Small intestine (tissue), 16 donors: ENCODE data around the gene LRRC36. TPM values are rescaled to one million over a fixed set of nuclear protein-coding genes. Genes with fewer than 3 reads are reported as not detected.
A peak's percentile ranks its signal among the peaks of the same experiment; 100 is the strongest.

Source experiments
- DNase-seq, 2 donors: peaks; one replicate each; pipeline versions ENCODE4 v3.0.0 to v3.0.0-alpha.2; 2013
- FAIRE-seq: peaks from 2 replicates; lab custom pipeline; 2012; peaks lifted over from hg19 to GRCh38; lab: Jason Lieb, UNC
- H3K27ac ChIP-seq, 3 donors: one replicate each; pipeline ENCODE4 v1.5.1; 2013; ENCODE audit warnings: low read length in 2 of 3, mild to moderate bottlenecking in 2 of 3, control low read depth in 1 of 3, inconsistent platforms in 1 of 3, low read depth in 1 of 3, moderate library complexity in 1 of 3
- H3K27me3 ChIP-seq, 3 donors: one replicate each; pipeline ENCODE4 v1.6.1; 2013; ENCODE audit warnings: low read length in 3 of 3, inconsistent platforms in 1 of 3; ENCODE audit not compliant: control insufficient read depth in 3 of 3, insufficient read depth in 3 of 3
- H3K36me3 ChIP-seq, 3 donors: one replicate each; pipeline ENCODE4 v1.6.1; 2013; ENCODE audit warnings: low read length in 3 of 3, inconsistent platforms in 1 of 3, low read depth in 1 of 3, mild to moderate bottlenecking in 1 of 3, moderate library complexity in 1 of 3; ENCODE audit not compliant: control insufficient read depth in 3 of 3, insufficient read depth in 2 of 3
- H3K4me1 ChIP-seq, 3 donors: one replicate each; pipeline ENCODE4 v1.6.1; 2013; ENCODE audit warnings: low read length in 2 of 3, inconsistent platforms in 1 of 3, low read depth in 1 of 3, mild to moderate bottlenecking in 1 of 3, moderate library complexity in 1 of 3; ENCODE audit not compliant: control insufficient read depth in 3 of 3, insufficient read depth in 2 of 3
- H3K4me3 ChIP-seq, 3 donors: one replicate each; pipeline ENCODE4 v1.5.1; 2013; ENCODE audit warnings: low read length in 3 of 3, control low read depth in 1 of 3, inconsistent platforms in 1 of 3, low read depth in 1 of 3, mild to moderate bottlenecking in 1 of 3, moderate library complexity in 1 of 3
- H3K9me3 ChIP-seq, 2 donors: one replicate each; pipeline ENCODE4 v1.6.1; 2013; ENCODE audit warnings: low read depth in 1 of 2, low read length in 1 of 2; ENCODE audit not compliant: control insufficient read depth in 2 of 2, insufficient read depth in 1 of 2
- WGBS, 3 donors: extraction: QIAGEN DNeasy Blood & Tissue Kit; methylation state at CpG; one replicate each; pipeline ENCODE4 v1.1.7; 2013; 5-methylcytosine and 5-hydroxymethylcytosine counted together
- long read RNA-seq, 10 donors: transcript quantifications; one replicate each; lab custom pipeline, GENCODE V29; 2026
- polyA plus RNA-seq, 4 donors: library from polyadenylated mRNA; stranded (reverse) in 3 of 4; unstranded in 1 of 4; fragments of 200-250 nt in 3 of 4; fragments of 120-200 nt in 1 of 4; gene quantifications; one replicate each; pipeline versions ENCODE4 v1.2.1 to v1.2.3, GENCODE V29; 2013
- donor health status: healthy with polysubstance abuse.
- donor health status: control.
- donor health status: control.
- donor health status: Bipolar disorder and iron deficiency.
- donor health status: healthy.

Gene LRRC36, protein sequence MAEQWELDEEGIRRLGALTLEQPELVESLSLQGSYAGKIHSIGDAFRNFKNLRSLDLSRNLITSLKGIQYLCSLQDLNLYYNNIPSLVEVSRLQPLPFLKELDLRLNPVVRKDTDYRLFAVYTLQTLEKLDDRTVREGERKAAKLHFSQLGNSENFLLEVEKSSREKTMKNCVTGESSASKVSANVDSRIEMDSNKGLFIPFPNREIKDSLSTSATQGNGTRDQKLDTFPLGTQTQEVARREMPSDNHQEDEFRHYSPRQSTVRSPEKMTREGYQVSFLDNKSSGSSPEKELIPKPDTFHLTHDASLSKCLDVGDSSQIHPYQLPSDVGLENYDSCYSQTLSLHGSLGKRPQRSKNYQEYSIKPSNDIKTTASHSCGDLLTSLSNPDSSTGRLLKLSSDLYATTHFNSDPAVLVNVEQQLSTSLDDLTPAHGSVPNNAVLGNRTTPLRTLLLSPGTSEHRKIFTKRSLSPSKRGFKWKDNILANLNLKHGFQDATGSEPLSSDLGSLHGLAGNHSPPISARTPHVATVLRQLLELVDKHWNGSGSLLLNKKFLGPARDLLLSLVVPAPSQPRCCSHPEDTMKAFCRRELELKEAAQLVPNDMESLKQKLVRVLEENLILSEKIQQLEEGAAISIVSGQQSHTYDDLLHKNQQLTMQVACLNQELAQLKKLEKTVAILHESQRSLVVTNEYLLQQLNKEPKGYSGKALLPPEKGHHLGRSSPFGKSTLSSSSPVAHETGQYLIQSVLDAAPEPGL
- polyA plus RNA-seq = 1 to 10 TPM in 1 of 4 donors, under 1 TPM in 1, not detected in 2; 0.87 to 1.9 TPM
- long read RNA-seq, donor 1 = 0 reads
- long read RNA-seq, donor 2 = 0 reads
- long read RNA-seq, donor 3 = 0 reads
- long read RNA-seq, donor 4 = 0 reads
- long read RNA-seq, donor 5 = 0 reads
- long read RNA-seq, donor 6 = 0 reads
- long read RNA-seq, donor 7 = 0 reads
- long read RNA-seq, donor 8 = 0 reads
- long read RNA-seq, donor 9 = 0 reads
- long read RNA-seq, donor 10 = 0 reads

DNA sequence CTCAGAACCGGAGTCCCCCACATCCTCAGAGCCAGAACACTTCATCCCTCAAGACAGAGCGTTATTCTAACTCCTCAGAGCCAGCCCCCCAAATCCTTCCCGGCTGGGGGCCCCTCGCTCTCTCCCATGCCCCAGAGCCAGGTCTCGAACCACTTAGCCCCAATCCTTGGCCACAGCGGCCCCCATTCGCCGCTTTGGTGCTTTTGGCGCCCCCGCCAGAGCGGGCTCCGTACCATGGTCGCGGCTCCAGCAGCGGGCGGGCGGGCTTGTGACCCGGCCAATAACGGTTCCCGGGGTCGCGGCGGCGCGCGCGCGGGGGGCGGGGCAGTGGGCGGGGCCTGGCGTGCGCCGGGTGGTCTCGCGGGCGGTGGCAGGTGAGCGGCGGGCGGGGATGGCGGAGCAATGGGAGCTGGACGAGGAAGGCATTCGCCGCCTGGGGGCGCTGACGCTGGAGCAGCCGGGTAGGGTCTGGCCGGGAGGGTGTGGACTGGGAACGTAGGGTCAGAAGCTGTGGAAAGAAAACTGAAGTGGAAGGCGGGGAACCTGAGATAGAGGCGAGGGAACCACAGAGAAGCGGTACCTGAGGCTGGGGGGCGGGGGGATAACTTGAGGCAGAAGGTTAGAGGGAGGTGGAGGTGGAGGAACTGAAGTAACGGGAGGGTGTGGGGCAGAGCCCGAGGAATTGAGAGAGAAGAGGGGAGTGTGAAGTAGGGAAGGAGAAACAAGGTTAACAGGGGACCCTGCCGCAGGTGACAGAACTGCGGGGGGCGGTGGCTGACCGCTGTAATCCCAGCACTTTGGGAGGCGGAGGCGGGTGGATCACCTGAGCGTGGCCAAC lies at the start of gene LRRC36, which contains the start of gene KCTD19:
Gene LRRC36 (plus strand): TSS at position 344 of the 838 bp plus-strand sequence. CDS start 48 bp downstream, at position 392.
Gene KCTD19 (minus strand): TSS at position 270 of the 838 bp plus-strand sequence. CDS start 34 bp downstream, at position 236.
- Histone ChIP-seq H3K4me1 (peaks cover 3 to 8% (median 6%) of the 10 kb centered on the region in 3 donors), H3K27ac (no peak within 1 kb of the TSS), H3K36me3 (no peaks in the 10 kb centered on the region), H3K9me3 (peaks cover 0 to 7% of the 10 kb centered on the region in 2 donors), H3K27me3 (no peaks in the 10 kb centered on the region), H3K4me3 (peak within 1 kb of the TSS; percentile 23 to 54 (median 43))
- DNase-seq (peak; percentile 43 to 87), FAIRE-seq (no peak)
- 9 to 12% (median 12%) methylated on average over 46 to 61 of the region's 61 CpGs for WGBS, 3 donors

DNA sequence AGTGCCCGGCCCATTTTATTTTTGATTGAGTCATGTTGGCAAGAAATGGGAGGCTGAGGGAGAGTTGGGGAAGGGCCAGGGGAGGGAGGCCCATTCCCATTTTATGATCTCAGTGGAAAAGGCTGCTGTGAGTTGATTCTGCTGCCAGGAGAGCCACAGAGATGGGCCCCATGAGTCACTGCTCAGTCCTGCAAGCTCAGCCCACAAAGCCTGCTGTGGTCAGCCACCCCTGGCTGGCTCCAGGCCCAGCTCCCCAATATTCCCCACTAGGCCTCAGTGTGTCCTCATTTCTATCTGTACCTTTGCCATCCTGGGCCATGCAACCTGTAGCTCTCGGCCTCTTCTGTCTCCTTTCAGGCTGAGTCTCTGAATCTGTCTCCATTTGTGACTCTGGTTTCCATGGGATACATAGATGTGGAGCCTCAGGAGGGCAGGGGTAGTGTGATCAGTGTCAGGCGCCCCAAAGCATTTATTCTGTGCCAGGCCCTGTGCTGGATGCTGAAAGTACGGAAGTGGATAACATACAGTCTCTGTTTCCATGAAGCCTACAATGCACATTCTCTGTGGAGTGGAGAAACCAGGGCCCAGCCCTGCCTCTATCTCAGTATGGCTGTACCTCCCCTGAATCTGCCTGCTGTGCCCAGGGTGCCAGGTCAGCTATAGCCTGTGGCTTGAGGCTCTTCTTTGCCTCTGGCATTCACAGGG lies 49.2 kb upstream of the LRRC36 start:
- 85 to 93% (median 89%) methylated on average over 4 of the region's 4 CpGs for WGBS, 3 donors
- Histone ChIP-seq H3K27ac (peak overlapping the region in 1 of 3 donors; percentile 24), H3K36me3 (peaks cover 0 to 30% (median 0%) of the 10 kb centered on the region in 3 donors), H3K4me1 (peaks cover 0 to 10% (median 4%) of the 10 kb centered on the region in 3 donors), H3K4me3 (no peak overlapping the region), H3K9me3 (no peaks in the 10 kb centered on the region), H3K27me3 (no peaks in the 10 kb centered on the region)
- DNase-seq (peak in 1 of 2 donors; percentile 28), FAIRE-seq (no peak)

DNA sequence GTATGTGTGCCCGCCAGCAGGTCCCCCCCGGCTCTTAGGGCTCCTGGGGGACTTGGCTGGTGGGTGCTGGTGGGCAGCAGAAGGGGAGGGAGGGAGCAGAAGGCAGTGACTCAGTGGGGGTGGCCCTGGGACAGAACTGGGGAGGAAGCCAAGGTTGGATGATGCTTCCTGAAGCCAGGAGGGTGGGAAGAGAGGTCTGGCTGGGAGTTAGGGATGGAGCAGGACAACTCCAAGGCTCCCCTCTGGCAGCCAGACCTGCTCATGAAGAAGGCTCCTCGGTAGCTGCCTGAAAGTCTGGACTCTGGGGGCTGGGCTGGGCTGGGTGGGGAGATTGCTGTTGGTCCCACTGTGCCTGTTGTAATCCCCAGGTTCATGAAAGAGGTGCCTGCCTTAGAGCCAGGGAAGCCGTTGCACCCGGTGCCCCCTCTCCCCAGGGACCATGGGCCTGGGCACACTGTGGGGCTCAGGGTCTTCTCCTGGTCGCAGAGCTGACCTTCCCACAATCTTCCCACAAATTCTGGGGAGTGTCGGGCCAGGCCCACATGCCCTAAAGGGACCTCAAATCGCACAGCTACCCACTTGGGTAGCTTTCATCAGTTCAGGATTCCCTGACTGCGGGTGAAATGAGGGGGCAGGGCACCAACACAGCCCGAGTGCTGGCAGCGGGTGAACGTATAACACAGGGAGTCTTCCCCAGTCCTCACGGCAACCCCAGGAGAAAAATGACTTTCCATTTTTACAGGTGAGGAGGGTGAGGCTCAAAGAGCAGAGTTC lies 48.4 kb upstream of the LRRC36 start:
- WGBS, 3 donors = 43 to 59% (median 43%) methylated on average over 13 of the region's 13 CpGs
- peaks cover 0 to 32% (median 0%) of the 10 kb centered on the region in 3 donors for H3K36me3 ChIP-seq
- peak overlapping the region in 2 of 3 donors; percentile 51 to 57 for H3K4me3 ChIP-seq
- no peaks in the 10 kb centered on the region for H3K27me3 ChIP-seq
- DNase-seq (peak in 1 of 2 donors; percentile 34), FAIRE-seq (no peak)
- H3K4me1 ChIP-seq = peaks cover 0 to 10% (median 4%) of the 10 kb centered on the region in 3 donors
- H3K27ac ChIP-seq = peak overlapping the region in 1 of 3 donors; percentile 24
- H3K9me3 ChIP-seq = no peaks in the 10 kb centered on the region

DNA sequence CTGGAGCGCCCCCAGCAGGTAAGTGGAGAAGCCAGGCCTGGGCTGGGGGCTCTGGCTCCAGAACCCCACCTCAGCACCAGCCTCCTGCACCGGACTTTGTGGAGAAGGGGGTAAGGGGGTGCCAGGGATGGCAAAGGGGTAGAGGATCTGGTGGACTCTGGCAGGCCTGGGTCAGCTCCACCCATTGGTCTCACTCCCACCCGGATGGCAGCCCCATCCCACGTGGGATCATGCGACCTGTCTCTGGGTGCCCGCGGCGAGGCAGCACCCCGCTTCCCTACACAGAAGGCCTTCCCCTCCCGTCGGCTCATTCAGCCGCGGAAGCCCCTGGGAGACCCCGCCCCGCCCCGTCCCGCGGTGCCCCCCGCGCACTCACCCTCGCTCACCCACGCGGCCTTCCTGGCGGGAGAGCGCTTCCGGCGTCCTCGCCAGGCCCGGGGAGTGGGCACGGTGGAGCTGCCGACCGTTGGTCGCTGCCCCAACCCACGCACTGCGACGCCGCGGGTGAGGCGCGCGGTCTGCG lies 47.8 kb upstream of the LRRC36 start:
- H3K4me3 ChIP-seq = peak overlapping the region; percentile 51 to 66 (median 57)
- FAIRE-seq (no peak), DNase-seq (peak in 1 of 2 donors; percentile 34)

DNA sequence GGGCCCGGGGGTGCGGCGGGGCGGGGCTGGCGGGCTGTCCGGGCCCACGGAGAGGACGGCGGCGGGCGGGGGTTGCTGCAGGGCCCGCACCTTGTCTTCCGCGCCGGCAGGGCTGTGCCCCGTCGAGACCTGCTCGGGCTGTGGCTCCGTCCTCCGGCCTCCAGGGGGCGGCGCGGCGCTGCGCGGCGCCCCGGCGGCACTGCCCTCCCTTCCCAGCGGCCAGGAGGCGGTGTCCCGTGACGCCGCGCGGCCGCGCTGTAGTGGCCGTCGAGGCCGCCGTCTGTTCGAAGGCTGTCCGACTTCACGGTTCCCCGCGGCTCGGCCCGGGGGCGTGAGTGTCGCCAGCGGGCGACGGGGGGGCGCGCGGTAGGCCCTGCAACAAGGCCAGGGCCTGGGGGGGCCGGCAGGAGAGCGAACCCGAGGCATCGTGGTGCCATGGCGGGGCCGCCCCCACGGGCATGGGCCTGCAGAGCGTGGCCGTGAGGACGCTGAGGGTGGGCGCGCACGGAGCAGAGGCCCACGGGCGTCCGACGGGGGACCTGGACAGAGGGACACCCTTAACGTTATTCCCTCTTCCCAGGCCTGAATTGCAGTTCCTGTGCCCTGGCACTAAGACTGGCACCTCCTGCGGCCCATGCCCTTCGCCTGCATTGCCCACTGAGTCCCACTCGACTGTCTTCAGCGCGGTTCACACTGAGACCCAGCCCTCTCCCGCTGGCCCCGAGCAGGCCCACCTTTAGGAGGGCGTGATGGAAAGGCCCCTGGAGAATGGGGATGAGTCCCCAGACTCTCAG lies 47.1 kb upstream of the LRRC36 start, which contains the start of gene PLEKHG4:
Gene PLEKHG4 (plus strand): TSS at position 237 of the 794 bp plus-strand sequence. CDS start 513 bp downstream, at position 750.
- FAIRE-seq (no peak), DNase-seq (peak; percentile 76 to 90)
- Histone ChIP-seq H3K36me3 (peaks cover 0 to 37% (median 0%) of the 10 kb centered on the region in 3 donors), H3K27ac (peak within 1 kb of the TSS in 1 of 3 donors; percentile 11), H3K9me3 (no peaks in the 10 kb centered on the region), H3K4me3 (peak within 1 kb of the TSS; percentile 51 to 66 (median 57)), H3K27me3 (no peaks in the 10 kb centered on the region), H3K4me1 (peaks cover 0 to 10% (median 4%) of the 10 kb centered on the region in 3 donors)
- WGBS, 3 donors = 25 to 34% (median 26%) methylated on average over 42 to 83 of the region's 83 CpGs

More for the DNA sequence above, 47.8 kb upstream of the LRRC36 start:
- H3K27ac ChIP-seq = peak overlapping the region in 1 of 3 donors; percentile 11
- H3K9me3 ChIP-seq = no peaks in the 10 kb centered on the region
- H3K27me3 ChIP-seq = no peaks in the 10 kb centered on the region
- 1 to 2% (median 1%) methylated on average over 19 to 42 of the region's 42 CpGs for WGBS, 3 donors
- H3K36me3 ChIP-seq = peaks cover 0 to 32% (median 0%) of the 10 kb centered on the region in 3 donors
- H3K4me1 ChIP-seq = peaks cover 0 to 10% (median 4%) of the 10 kb centered on the region in 3 donors
